PC-9 (cell line): Measurements from ENCODE around the gene PLCB3.

Experiments used
- CTCF ChIP-seq: fragments of 200-600 bp; sonication (generic); conservative IDR thresholded peaks from 2 replicates; pipeline ENCODE4 v1.6.1; 2017; ENCODE audit warnings: mixed run types, antibody characterized with exemption, mild to moderate bottlenecking, moderate library complexity
- EZH2 ChIP-seq: fragments of 200-600 bp; sonication (generic); IDR thresholded peaks from 2 replicates; pipeline ENCODE4 v1.8.0; 2017; ENCODE audit warnings: antibody characterized with exemption, low read depth

DNA sequence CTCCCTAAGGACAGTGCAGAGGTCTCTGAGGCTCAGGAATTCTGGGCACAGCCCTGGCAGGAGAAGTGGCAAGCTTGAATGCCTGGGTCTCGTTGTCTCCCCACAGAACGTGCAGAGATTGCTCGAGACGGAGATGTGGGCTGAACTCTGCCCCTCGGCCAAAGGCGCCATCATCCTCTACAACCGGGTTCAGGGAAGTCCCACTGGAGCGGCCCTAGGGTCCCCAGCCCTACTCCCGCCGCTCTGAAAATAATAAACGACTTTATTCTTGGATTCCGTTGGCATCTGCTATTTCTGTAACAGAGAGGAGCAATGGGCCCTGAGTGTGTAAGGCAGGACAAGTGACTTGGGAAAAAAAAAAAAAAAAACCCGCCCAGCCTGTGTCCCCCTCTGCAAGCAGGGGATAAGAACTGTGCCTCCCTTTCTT is 21.6 kb upstream of the PLCB3 start:
- TF ChIP-seq EZH2 (no peak), CTCF (no peak)
